NB4 (cell line): ENCODE results near the gene SCGB1C1.
A peak's percentile ranks its signal among the peaks of the same experiment; 100 is the strongest.

Experiments used
- DNase-seq: peaks from one replicate; pipeline ENCODE4 v3.0.0; 2010; ENCODE audit warnings: low read depth
- H3K4me3 ChIP-seq: one replicate; pipeline ENCODE4 v1.5.1; 2011; ENCODE audit warnings: mild to moderate bottlenecking, low read depth, low read length, moderate library complexity
- MAX ChIP-seq: IDR thresholded peaks from 2 replicates; pipeline ENCODE4 v1.6.1; 2011; ENCODE audit warnings: low read depth, low read length
- MYC ChIP-seq: IDR thresholded peaks from 2 replicates; pipeline ENCODE4 v1.6.1; 2011; ENCODE audit warnings: low read depth, low read length
- POLR2A ChIP-seq: IDR thresholded peaks from 2 replicates; pipeline ENCODE4 v1.6.1; 2011; ENCODE audit warnings: mild to moderate bottlenecking; ENCODE audit not compliant: insufficient read length; ENCODE audit errors: extremely low read depth
- TF ChIP-seq, protein P1 (sequence below): IDR thresholded peaks from one replicate; pipeline ENCODE4 v1.5.1; 2012; ENCODE audit warnings: low read depth, low read length

SCGB1C1 gene

GRCh38 chr11:207208-207862 lies 14.5 kb downstream of the SCGB1C1 start, which contains the start of the genes BET1L and RIC8A:
Gene BET1L (minus strand): TSS chr11:207399. CDS start chr11:207321, 78 bp downstream.
Gene RIC8A (plus strand): TSS chr11:207708. CDS start chr11:208855, 1,147 bp downstream.
- DNase-seq = peak; percentile 99
- peak within 1 kb of the TSS; percentile 97 for H3K4me3 ChIP-seq
- TF ChIP-seq, protein P1, sequence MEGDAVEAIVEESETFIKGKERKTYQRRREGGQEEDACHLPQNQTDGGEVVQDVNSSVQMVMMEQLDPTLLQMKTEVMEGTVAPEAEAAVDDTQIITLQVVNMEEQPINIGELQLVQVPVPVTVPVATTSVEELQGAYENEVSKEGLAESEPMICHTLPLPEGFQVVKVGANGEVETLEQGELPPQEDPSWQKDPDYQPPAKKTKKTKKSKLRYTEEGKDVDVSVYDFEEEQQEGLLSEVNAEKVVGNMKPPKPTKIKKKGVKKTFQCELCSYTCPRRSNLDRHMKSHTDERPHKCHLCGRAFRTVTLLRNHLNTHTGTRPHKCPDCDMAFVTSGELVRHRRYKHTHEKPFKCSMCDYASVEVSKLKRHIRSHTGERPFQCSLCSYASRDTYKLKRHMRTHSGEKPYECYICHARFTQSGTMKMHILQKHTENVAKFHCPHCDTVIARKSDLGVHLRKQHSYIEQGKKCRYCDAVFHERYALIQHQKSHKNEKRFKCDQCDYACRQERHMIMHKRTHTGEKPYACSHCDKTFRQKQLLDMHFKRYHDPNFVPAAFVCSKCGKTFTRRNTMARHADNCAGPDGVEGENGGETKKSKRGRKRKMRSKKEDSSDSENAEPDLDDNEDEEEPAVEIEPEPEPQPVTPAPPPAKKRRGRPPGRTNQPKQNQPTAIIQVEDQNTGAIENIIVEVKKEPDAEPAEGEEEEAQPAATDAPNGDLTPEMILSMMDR = no peak
- TF ChIP-seq MYC (peak; percentile 3), MAX (peak; percentile 39), POLR2A (peak; percentile 96)

DNA sequence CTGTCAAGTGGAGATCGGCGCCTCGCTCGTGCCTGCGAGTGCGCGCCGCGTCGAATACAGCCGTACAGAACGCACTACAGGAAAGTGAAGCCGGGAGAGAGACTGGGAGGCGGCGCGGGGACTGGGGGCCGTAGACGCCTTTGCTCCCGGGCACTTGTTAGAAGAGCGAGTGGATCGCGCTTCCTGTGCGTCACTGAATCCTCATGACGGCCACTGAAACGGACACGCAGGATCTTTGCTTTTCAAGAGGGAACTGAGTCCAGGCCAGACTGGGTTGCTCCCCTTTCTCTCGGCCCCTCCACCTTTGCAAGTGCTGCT lies 14.9 kb downstream of the SCGB1C1 start:
- no peak for DNase-seq
- TF ChIP-seq MAX (no peak), MYC (no peak), POLR2A (no peak)
- TF ChIP-seq, protein P1 = no peak

GRCh38 chr11:208181-208916 lies 15.5 kb downstream of the SCGB1C1 start:
- DNase-seq = peak; percentile 89
- H3K4me3 ChIP-seq = peak overlapping the region; percentile 97
- TF ChIP-seq, protein P1 = no peak
- TF ChIP-seq POLR2A (peak; percentile 82), MYC (peak; percentile 42; the same call in 1 of the 2 replicates), MAX (0 out of 2 replicates have a peak, but pooled peaks have one; percentile 38)

More for the DNA sequence above, 14.9 kb downstream of the SCGB1C1 start:
- peak overlapping the region; percentile 97 for H3K4me3 ChIP-seq

- DNase-seq = no peak
- peak overlapping the region; percentile 76 for H3K4me3 ChIP-seq
- TF ChIP-seq, protein P1 = no peak
- TF ChIP-seq MYC (no peak), MAX (no peak), POLR2A (no peak)
Measured at GRCh38 chr11:208917-209260, 16.0 kb downstream of the SCGB1C1 start.

- TF ChIP-seq MYC (no peak), POLR2A (no peak), MAX (no peak)
- TF ChIP-seq, protein P1 = no peak
- DNase-seq = peak; percentile 28
- peak overlapping the region; percentile 76 for H3K4me3 ChIP-seq
Measured at GRCh38 chr11:209275-210121, 16.6 kb downstream of the SCGB1C1 start.
